Stimulated activated CD8-positive, alpha-beta memory T cell treated with anti-CD3 and anti-CD28 coated beads, Interleukin-12 subunit alpha, Interleukin-12 subunit beta, amount 100 ng/mL, for 24 hours (primary cell): Measurements from ENCODE around the gene KIAA1671.

Experiments used
- DNase-seq: peaks from one replicate; pipeline ENCODE4 v3.0.0-alpha.2; 2020; ENCODE audit errors: extremely low read depth

KIAA1671 gene

GRCh38 chr22:24981066-24981465, 28.6 kb downstream of the KIAA1671 start:
- no peak for DNase-seq

GRCh38 chr22:24981656-24982055, 29.1 kb downstream of the KIAA1671 start:
- no peak for DNase-seq

- DNase-seq = no peak
Measured at GRCh38 chr22:24982301-24983056, 30.0 kb downstream of the KIAA1671 start.

- DNase-seq = no peak
Measured at GRCh38 chr22:24983151-24983550, 30.6 kb downstream of the KIAA1671 start.

DNA sequence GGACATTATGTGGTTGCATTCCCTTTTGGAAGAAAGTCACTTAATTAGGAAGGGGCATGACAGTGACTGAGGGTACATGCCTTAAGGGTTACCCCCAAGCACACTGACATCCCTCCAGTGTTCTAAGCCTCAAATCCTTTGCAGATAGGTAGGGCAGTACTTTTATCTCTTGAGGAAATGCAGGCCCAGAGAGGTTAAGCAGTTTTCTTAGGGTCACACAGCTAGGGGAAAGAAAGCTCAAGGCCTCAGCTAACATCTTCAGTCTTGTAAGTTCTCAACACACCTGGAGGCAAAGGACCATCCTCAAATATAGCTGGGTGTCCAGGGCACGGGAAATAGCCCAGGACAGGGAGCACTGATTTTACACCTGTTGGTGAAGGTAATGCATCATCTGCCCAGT, 31.6 kb downstream of the KIAA1671 start:
- DNase-seq = no peak

- DNase-seq = no peak
Measured at GRCh38 chr22:24985826-24986214, 33.3 kb downstream of the KIAA1671 start.

DNA sequence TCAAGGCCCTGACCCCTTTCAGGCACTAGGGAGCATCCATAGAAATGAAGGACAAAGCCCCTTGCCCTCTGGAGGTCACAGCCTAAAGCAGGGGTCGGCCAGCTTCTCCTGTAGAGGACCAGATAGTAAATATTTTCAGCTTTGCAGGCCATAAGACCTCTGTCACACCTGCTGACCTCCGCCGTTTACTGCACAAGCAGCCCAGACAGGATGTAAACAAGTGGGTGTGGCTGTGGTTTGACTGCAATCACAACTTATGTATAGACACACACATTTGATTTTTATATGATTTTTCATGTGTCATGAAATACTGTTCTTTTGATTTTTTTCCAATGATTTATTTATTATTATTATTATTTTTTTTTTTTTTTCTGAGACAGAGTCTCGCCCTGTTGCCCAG, 34.3 kb downstream of the KIAA1671 start:
- DNase-seq = no peak

GRCh38 chr22:24989135-24989534, 36.6 kb downstream of the KIAA1671 start:
- no peak for DNase-seq

GRCh38 chr22:24989541-24989951, 37.0 kb downstream of the KIAA1671 start:
- DNase-seq = no peak

GRCh38 chr22:24990344-24990905, 37.9 kb downstream of the KIAA1671 start:
- DNase-seq = no peak

DNA sequence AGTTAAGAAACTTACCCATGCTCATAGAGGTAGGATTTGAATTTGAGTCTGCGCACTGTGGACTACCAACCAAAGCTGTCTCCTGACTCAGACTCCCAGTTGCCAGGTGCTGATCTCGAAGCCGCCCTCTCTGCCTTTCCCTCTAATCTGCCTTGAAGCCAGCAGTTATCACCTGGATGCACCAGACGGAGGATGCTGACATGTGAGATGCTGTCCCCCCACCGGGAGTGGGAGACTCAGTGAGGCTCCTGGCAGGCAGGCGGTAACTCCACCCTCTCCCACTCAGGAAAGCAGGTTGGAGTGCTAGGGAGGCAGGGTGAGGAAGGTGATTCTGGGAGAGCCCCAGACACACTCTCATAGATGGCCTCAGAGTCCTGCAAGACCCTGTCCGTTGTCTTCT, 40.4 kb downstream of the KIAA1671 start:
- DNase-seq = no peak

DNA sequence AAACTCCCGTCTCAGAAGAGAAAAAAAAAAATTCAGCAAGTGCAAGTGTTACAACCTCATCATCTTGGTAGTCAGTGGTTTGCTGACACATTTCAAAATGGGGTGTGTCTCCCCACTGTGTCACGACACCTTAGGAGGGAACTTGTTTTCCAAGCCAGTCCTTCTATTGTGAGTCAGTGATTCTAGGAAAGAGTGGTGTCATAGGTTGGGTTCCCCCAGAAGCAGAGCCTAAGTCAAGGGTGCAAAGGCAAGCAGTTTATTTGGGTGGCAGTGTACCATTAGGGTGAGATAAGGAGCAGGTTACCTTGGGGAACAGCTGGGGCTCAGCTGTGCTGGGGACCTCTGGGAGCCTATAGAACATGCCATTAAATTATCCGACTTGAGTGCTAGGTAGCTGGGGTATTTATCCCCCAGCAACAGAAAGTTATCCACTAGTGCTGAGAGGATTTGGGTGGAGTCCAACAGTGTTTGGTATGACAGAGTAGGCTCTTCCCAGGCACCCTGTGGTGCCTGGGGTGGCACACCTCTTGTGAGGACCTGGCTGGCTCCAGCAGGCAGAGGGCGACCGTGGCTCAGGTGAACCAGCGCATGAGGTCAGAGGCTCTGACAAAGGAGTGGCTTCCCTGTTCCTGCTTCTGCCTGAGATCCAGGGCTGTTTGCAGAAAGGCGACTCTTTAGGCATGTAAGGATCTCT, 41.7 kb downstream of the KIAA1671 start:
- DNase-seq = no peak

- no peak for DNase-seq
Measured at GRCh38 chr22:24995649-24996180, 43.2 kb downstream of the KIAA1671 start.

DNA sequence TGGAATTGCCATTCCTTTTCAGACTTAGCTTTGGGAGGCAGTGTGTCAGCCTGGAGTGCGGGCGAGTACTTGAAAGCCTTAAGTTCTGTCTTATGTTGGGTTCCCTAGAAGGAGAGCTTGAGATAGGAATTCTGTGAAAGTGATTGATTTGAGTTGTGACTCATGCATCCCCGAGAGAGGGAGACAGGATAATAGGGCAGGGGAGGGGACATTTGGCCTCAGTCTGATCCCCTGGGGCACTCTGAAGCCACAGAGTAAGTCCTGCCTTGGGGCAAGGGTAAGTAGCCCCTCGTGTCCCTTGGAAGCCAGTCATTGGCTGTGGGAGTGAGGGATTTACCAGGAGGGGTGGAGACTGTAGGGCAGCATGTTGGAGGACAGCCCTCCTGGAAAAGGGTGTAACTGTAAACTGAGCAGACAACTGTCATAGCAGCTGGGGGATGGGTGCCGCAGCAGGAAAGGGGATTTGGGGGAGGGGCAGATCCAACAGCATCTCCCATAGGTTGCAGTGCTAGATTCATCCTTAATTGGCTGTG, 44.0 kb downstream of the KIAA1671 start:
- DNase-seq = no peak

GRCh38 chr22:24997023-24997422, 44.5 kb downstream of the KIAA1671 start:
- DNase-seq = no peak

- no peak for DNase-seq
Measured at GRCh38 chr22:25000686-25001085, 48.2 kb downstream of the KIAA1671 start.

DNA sequence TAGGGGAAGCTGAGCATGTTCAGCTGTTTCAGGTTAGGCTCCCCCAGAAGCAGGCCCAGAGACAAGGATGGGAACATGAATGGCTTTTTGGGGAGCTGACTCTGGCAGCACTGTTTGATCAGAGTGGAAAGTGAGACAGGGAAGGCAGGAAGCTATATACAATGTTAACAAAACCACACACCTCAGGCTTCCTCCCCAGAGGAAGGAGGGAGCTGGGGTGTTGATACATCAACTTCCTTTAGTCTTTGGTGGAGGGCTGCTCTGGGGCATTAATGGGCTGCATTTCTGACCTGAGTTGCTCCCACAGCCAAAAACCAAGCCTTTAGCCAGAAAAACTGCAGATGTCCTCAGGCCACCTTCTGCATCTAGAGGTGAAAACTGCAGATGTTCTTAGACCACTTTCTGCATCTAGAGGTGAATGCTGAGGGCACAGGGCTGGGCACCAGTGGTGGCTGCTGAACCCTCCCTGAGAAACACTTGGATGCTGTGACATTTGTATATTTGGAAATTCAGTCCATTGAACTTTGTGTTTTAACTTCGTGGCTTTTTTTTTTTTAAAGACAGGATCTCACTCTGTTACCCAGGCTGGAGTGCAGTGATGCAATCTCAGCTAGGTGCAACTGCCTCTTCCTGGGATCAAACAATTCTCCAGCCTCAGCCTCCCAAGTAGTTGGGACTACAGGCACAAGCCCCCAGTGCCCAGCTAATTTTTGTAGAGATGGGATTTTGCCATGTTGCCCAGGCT, 49.9 kb downstream of the KIAA1671 start:
- DNase-seq = no peak

- no peak for DNase-seq
Measured at GRCh38 chr22:25006354-25006753, 53.8 kb downstream of the KIAA1671 start.

- DNase-seq = no peak
Measured at GRCh38 chr22:25007444-25008106, 55.1 kb downstream of the KIAA1671 start.

DNA sequence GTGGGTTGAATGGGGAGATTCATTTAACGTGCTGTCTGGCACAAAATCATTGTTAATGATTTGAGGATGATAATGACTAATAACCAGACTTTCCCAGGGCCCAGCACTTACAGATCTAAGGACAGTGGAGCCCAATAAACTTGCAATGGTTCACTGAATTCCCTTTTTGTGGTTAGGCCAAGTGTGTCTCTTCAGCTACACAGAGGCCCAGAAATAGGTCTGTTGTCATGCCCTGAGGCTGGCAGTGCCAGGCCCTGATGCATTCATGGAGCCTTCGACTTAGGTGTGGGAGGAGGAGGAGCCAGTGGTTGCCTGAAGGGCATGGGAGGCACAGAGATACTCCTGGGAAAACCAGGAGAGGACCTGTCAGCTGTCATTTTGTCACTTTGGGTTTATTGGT, 56.1 kb downstream of the KIAA1671 start:
- DNase-seq = no peak

DNA sequence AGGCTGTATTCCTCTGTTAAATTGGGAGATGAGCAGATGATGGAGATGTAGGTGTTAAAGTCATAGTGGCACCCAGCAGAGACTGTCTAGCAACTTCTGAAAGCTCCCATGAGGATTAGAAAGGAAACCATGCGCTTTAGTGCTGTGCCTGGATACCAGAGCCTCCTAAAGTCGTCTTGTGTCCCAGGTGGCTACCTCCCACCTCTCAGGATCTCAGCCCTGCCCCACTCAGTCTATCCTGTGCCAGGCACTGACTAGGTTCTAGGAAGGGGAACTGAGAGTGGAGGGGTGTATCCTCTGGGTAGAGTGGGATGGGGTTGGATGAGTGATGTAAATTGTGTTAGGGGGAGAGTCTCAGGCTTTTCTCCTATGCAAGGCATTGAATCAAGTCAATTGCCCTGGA, 60.2 kb downstream of the KIAA1671 start:
- no peak for DNase-seq
